Measurements from ENCODE around the gene GIMAP8.
"Not testable (repeated sequence)": the region's sequence is repeated elsewhere in the genome, so short reads cannot be mapped to it uniquely, and the experiment has no call there.

Gene GIMAP8

GRCh38 chr7:150516956-150517745, 66.7 kb downstream of the GIMAP8 start:
- DNase-seq: no peak

GRCh38 chr7:150519310-150519709, 68.9 kb downstream of the GIMAP8 start:
- no peak for DNase-seq

GRCh38 chr7:150520145-150520544, 69.7 kb downstream of the GIMAP8 start:
- DNase-seq: peak in 2 of 6 experiments; percentile 40 to 42

- not testable (repeated sequence) for DNase-seq
These were observed 72.5 kb downstream of the GIMAP8 start for GRCh38 chr7:150522931-150523330.

- no peak for DNase-seq
These were observed 73.6 kb downstream of the GIMAP8 start for GRCh38 chr7:150524018-150524417.
